ENCODE data around the gene AKT2. TPM values are rescaled to one million over a fixed set of nuclear protein-coding genes. Genes with fewer than 3 reads are reported as not detected.
A peak's percentile ranks its signal among the peaks of the same experiment; 100 is the strongest.

The AKT2 gene
- total and polyA plus RNA-seq, 2 donors from 2014 or later: 75.0 to 154 TPM

GRCh38 chr19:40242480-40242879 is 42.7 kb downstream of the AKT2 start:
- Histone ChIP-seq H3K27ac (ENCODE audit: low read depth in 2 of 2, low read length in 2 of 2) (peak overlapping the region in 1 of 2 donors; percentile 49), H3K9me3 (ENCODE audit: control insufficient read depth in 2 of 3, insufficient read depth in 1 of 3, low read length in 3 of 3) (no peaks in the 10 kb centered on the region), H3K4me3 (ENCODE audit: low read length in 3 of 3) (no peak overlapping the region), H3K36me3 (ENCODE audit: control insufficient read depth in 2 of 3, insufficient read depth in 3 of 3, low read length in 3 of 3) (peaks cover 4 to 33% (median 21%) of the 10 kb centered on the region in 3 donors), H3K9ac (ENCODE audit: low read length in 3 of 3) (no peak overlapping the region), H3K27me3 (ENCODE audit: control insufficient read depth, insufficient read depth, low read length) (no peaks in the 10 kb centered on the region), H3K4me1 (ENCODE audit: control insufficient read depth in 2 of 3, insufficient read depth in 2 of 3, low read depth in 1 of 3, low read length in 3 of 3) (peaks cover 0 to 15% (median 10%) of the 10 kb centered on the region in 3 donors)
- DNase-seq (no peak), FAIRE-seq (no peak)
- TF ChIP-seq CTCF (IDR thresholded peaks at IDR 0.05; ENCODE audit: borderline replicate concordance, extremely low read depth, insufficient read depth): no peak
- intact Hi-C loops (cut with DNase I): no loop called here

DNA sequence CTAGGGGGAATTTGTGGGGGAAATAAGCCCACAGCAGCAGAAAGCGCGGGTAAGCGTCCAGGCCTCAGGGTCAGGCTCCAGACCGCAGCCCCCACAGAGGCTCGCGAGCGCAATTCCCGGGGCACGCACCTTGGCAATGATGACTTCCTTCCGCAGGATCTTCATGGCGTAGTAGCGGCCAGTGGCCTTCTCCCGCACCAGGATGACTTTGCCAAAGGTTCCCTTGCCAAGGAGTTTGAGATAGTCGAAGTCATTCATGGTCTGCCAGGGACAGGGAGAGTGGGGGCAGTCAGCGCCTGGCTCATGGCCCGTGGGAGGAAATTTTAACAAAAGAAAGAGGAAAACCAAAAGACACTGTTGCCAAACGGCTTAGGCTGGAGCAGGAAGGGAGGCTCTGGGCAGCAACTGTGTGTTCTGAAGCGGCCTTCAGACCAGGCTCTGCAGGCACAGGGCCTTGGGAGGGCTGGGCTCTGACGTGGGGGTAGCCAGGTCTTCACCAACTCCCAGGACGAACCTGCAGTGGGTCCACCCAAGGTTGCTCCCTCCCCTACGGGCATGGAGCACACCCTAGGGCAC is 43.2 kb downstream of the AKT2 start:
- no peak for TF ChIP-seq CTCF (IDR thresholded peaks at IDR 0.05; ENCODE audit: borderline replicate concordance, extremely low read depth, insufficient read depth)
- Histone ChIP-seq H3K9me3 (ENCODE audit: control insufficient read depth in 2 of 3, insufficient read depth in 1 of 3, low read length in 3 of 3) (no peaks in the 10 kb centered on the region), H3K27ac (ENCODE audit: low read depth in 2 of 2, low read length in 2 of 2) (peak overlapping the region in 1 of 2 donors; percentile 55), H3K4me1 (ENCODE audit: control insufficient read depth in 2 of 3, insufficient read depth in 2 of 3, low read depth in 1 of 3, low read length in 3 of 3) (peaks cover 0 to 12% (median 10%) of the 10 kb centered on the region in 3 donors), H3K9ac (ENCODE audit: low read length in 3 of 3) (no peak overlapping the region), H3K36me3 (ENCODE audit: control insufficient read depth in 2 of 3, insufficient read depth in 3 of 3, low read length in 3 of 3) (peaks cover 4 to 36% (median 23%) of the 10 kb centered on the region in 3 donors), H3K4me3 (ENCODE audit: low read length in 3 of 3) (no peak overlapping the region), H3K27me3 (ENCODE audit: control insufficient read depth, insufficient read depth, low read length) (no peaks in the 10 kb centered on the region)
- DNase-seq (peak in 1 of 5 donors; percentile 66), FAIRE-seq (no peak)
- intact Hi-C loops (cut with DNase I): no loop called here

DNA sequence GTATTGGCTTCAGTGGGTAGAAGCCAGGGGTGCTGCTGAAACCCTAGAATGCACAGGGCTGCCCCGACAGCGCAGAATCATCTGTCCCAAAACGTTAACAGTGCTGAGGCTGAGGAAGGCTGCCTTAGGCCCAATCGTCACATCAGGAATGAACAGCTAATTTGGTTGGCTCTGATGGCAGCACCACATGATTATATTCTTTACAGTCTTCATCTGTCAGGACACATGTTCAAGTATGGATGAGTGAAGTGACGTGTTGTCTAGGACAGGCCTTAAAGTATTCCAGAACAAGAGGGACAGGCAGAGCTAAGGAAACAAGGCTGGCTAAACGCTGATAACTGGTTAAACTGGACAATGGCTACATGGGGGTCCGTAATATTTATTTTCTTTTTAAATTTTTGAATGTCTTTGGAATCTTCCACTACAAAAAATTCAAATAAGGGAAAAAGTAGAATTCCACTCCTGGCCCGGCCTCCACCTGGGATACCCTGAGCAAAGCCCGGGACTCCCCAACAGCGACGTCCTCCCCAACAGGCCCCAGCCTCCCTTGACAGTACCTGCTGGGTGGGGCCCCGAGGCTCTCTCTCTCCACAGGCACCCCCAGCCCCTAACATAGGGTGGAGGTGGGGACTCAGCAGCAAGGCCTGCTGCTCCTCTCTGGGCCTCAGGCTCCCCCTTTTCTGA is 43.9 kb downstream of the AKT2 start:
- Histone ChIP-seq H3K4me1 (ENCODE audit: control insufficient read depth in 2 of 3, insufficient read depth in 2 of 3, low read depth in 1 of 3, low read length in 3 of 3) (peaks cover 0 to 12% (median 10%) of the 10 kb centered on the region in 3 donors), H3K9me3 (ENCODE audit: control insufficient read depth in 2 of 3, insufficient read depth in 1 of 3, low read length in 3 of 3) (no peaks in the 10 kb centered on the region), H3K36me3 (ENCODE audit: control insufficient read depth in 2 of 3, insufficient read depth in 3 of 3, low read length in 3 of 3) (peaks cover 4 to 42% (median 24%) of the 10 kb centered on the region in 3 donors), H3K9ac (ENCODE audit: low read length in 3 of 3) (no peak overlapping the region), H3K4me3 (ENCODE audit: low read length in 3 of 3) (no peak overlapping the region), H3K27ac (ENCODE audit: low read depth in 2 of 2, low read length in 2 of 2) (peak overlapping the region in 1 of 2 donors; percentile 55), H3K27me3 (ENCODE audit: control insufficient read depth, insufficient read depth, low read length) (no peaks in the 10 kb centered on the region)
- no peak for TF ChIP-seq CTCF (IDR thresholded peaks at IDR 0.05; ENCODE audit: borderline replicate concordance, extremely low read depth, insufficient read depth)
- intact Hi-C loops (cut with DNase I): no loop called here
- no peak for FAIRE-seq
- no peak for DNase-seq
